Occipital lobe (tissue), 2 donors: Measurements from ENCODE around the gene SPSB3. TPM values are rescaled to one million over a fixed set of nuclear protein-coding genes. Genes with fewer than 3 reads are reported as not detected.

Experiments used
- DNase-seq: peaks from one replicate; lab custom pipeline; 2025; lab: John Stamatoyannopoulos, UW
- total RNA-seq: library from RNA; depleted of rRNA; stranded (reverse); fragments of >200 nt; gene quantifications from one replicate; pipeline ENCODE4 v1.2.3, GENCODE V29; 2014

SPSB3 gene
- total RNA-seq, 1 donor from 2014 or later = 60.5 TPM

GRCh38 chr16:1788708-1789100 is 6.3 kb upstream of the SPSB3 start:
- DNase-seq = no peak

GRCh38 chr16:1788095-1788707 is 5.8 kb upstream of the SPSB3 start:
- no peak for DNase-seq

GRCh38 chr16:1787322-1788094 is 5.1 kb upstream of the SPSB3 start:
- no peak for DNase-seq

- no peak for DNase-seq
Measured at GRCh38 chr16:1787056-1787321, 4.6 kb upstream of the SPSB3 start.

- no peak for DNase-seq
Measured at GRCh38 chr16:1786242-1787055, 4.1 kb upstream of the SPSB3 start.

GRCh38 chr16:1785846-1786170 is 3.4 kb upstream of the SPSB3 start:
- DNase-seq = no peak

- DNase-seq = no peak
Measured at GRCh38 chr16:1784977-1785845, 2.8 kb upstream of the SPSB3 start.

- DNase-seq = no peak
Measured at GRCh38 chr16:1781758-1782407, 488 bp downstream of the SPSB3 start.

GRCh38 chr16:1781254-1781653 is 1.1 kb downstream of the SPSB3 start:
- DNase-seq = no peak

GRCh38 chr16:1780677-1781072 is 1.7 kb downstream of the SPSB3 start:
- no peak for DNase-seq

GRCh38 chr16:1779741-1780676 is 2.4 kb downstream of the SPSB3 start:
- DNase-seq = no peak

GRCh38 chr16:1779234-1779701 is 3.1 kb downstream of the SPSB3 start:
- no peak for DNase-seq

GRCh38 chr16:1778200-1779179 is 3.9 kb downstream of the SPSB3 start:
- DNase-seq = no peak

GRCh38 chr16:1777375-1778199 is 4.8 kb downstream of the SPSB3 start:
- DNase-seq = no peak

- DNase-seq = no peak
Measured at GRCh38 chr16:1776991-1777374, 5.4 kb downstream of the SPSB3 start.

GRCh38 chr16:1776672-1776955 is 5.8 kb downstream of the SPSB3 start:
- DNase-seq = no peak

GRCh38 chr16:1775846-1776671 is 6.3 kb downstream of the SPSB3 start:
- no peak for DNase-seq
